Head of caudate nucleus (tissue), 42 donors: Measurements from ENCODE around the gene TMEM156.
"Not testable (repeated sequence)": the region's sequence is repeated elsewhere in the genome, so short reads cannot be mapped to it uniquely, and the experiment has no call there.

Experiments
- DNase-seq, 42 donors: peaks; one replicate each; pipeline versions ENCODE4 v3.0.0 to v3.0.0-alpha.2; 2020 to 2021; ENCODE audit warnings: mixed read lengths in 7 of 42
- intact Hi-C: fragments of 100-400 bp; cut with DNase I; formaldehyde crosslinking; loops from one replicate; pipeline ENCODE4 v1.15.0; 2022

The TMEM156 gene

DNA sequence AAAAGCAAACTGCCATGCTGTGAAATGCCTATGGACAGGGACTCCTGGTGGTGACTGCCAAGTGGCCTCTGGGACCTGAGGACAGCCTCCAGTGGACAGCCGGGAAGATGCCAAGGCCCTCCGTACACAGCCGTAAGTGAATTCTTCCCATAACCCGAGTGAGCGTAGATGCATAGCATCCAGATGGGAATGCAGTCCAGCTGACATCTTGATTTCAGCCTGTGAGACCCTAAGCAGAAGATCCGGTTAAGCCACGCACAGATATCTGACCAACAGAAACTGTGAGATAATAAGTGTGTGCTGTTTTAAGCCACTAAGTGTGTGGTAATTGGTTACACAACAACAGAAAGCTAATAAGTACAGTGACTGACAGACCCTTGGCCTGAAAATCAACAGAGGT lies 55.9 kb downstream of the TMEM156 start:
- intact Hi-C loops: no loop called here
- no peak for DNase-seq

DNA sequence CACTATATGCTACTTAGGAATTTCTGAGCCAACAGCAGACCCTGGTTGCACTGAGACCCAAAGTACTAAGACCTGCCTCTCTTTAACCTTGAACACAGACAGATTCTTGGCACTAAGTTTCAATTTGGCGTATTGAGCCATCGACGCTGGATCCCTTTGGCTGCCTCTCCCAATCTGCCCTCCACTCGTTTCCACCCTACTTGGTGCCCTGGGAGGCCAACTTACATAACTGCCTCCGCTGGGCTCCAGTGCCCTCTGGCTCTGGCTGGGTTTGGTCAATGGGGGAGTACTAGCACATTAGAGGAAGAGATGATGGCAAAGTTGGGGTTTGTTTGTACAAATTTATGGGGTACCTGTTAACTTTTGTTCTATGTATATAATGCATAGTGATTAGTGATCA lies 63.5 kb downstream of the TMEM156 start:
- no peak for DNase-seq
- intact Hi-C loops: no loop called here

DNA sequence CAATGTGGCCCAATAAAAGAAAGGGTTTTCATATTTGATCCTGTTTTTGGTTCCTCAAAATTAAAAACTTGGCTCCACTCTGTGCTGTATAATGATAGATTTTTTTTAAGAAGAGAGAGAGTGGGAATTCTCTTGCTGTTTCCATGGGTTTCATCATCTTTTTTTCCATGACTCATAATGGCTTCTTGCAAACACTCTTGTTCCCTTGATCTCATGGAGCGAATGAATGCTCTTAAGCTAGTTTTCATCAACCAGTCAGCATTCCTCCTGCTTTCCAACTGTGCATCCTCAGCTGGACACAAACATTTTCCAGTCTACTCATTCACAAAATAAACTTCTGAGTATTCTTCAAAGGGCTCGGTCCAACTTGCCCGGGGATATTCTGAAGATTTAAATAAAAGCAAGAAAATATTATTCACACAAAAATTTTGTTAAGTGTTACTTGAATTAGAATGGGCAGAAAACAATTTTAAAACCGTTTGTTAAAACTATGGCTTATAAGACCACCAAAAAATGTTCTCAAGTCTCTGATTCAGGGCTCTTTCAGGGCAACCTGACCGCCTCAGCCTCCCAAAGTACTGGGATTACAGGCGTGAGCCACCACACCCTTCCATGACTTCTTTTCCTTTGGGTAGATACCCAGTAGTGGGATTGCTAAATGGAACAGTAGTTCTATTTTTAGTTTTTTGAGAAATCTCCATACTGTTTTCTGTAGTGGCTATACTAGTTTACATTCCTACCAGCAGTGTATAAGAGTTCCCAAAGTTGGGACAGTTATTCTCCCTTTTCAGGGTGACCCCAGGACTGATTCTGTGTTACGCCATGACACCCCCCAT lies 64.7 kb downstream of the TMEM156 start:
- DNase-seq: no peak
- intact Hi-C loops: no loop called here

DNA sequence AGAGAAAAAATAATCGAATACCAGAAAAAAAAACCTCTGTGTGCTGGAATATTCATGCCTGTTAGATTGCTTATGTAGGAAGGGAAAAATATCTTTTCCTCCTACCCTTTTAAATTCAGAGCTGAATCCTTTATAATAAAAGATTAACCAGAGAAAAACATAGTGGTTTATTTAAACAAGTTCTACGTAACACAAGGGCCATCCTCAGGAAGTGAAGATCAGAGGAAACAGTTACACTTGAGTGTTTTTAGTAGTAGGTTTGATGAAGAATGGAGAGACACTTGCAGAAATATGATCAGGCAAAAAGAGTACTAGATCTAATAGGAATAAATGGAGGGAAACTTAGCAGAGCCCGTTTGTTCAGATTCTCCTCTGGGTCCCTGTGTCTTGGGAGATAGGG lies 66.3 kb downstream of the TMEM156 start:
- intact Hi-C loops: no loop called here
- no peak for DNase-seq

DNA sequence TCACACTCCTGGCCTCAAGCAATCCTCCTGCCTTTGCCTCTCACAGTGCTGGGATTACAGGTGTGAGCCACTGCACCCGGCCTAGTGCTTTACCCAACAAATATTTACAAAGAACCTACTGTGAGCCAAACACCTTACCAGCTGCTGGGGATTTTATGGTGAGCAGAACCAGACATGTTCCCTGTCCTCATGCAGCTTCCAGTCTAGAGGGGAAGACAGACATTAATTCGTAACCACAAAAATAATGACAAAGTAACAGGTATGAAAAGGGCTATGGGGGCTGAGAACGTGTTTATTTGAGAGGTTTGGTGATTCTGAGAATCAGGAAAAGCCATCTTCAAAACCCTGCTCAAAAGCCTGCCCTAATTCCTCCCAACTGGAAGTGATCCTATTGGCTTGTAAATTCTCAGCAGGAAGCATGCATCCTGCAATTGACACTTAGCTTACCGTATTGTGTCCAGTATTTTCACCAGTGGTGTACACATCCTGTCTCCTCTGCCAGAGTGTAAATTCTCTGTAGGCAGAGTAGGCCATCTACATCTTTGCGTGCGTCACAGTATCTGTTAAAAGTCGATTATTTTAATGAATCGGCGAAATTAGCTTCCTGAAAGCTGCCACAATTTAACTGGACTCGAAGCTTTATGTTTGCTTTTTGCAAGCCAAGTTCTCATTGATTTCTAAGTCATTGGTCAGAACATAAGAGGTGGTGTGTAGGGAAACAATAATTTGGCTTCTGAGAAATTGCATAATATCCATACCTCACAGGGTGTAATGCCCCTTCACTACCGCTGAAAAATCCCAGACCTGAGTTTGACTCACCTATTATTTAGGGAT lies 67.0 kb downstream of the TMEM156 start:
- DNase-seq: no peak
- intact Hi-C loops: no loop called here

DNA sequence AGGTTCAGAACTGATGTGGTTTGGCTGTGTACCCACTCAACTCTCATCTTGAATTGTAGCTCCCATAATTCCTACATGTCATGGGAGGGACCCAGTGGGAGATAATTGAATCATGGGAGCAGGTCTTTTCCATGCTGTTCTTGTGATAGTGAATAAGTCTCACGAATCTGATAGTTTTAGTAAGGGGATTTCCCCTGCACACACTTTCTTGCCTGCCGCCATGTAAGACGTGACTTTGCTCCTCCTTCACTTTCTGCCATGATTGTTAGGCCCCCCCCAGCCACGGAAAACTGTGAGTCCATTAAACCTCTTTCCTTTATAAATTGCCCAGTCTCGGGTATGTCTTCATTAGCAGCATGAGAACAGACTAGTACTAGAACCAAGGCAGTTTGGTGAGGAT lies 73.0 kb downstream of the TMEM156 start:
- DNase-seq, intact Hi-C loops: not testable (repeated sequence)

DNA sequence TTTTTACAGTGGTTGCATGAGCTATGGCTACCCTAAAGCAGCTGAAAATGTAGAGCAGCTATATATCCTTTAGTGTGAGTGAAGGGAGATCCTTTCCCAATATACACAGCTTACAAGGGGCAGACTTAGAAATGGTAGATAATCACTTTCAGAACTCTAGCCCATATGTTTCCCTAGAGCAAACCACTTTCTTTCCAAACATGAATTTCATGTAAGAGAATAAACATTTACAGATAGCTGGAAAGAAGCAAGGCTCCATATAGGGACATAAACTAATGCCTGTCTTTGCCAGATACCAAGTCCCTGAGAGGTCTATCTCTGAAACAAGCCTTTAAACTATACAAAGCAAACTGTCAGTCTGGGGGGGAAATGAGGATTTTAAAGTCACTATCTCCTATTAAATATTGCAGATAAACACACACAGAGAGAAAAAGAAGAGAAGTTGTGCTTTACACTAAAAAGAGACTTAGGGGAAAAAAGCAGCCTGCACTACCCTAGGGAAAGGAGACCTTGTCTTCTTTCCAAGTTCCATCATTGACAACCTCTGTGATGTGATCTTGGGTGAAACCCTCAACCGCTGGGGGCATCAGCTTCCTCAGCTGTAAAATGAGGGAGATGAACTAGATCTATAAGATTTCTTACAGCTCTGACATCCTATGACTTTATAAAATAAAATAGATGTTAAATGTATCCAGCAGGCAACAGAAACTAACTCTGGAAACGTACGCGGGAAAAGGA lies 73.6 kb downstream of the TMEM156 start:
- intact Hi-C loops: no loop called here
- DNase-seq: no peak

DNA sequence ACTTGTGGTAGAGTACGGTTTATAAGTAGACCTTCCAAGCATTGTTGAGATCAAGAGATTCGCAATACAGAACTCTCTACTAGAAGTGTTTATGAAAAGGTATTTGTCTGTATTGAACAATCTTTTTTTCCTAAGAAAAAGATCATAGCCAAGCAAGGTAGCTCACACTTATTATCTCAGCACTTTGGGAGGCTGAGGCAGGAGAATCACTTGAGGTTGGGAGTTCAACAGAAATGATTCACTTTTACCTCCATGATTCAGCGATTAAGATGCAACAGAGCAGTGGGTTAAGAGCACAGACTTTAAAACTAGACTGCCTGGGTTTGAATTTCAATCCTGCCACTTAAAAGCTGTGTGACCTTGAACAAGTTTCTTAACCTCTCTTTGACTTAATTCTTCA lies 74.3 kb downstream of the TMEM156 start:
- no peak for DNase-seq
- intact Hi-C loops: no loop called here

DNA sequence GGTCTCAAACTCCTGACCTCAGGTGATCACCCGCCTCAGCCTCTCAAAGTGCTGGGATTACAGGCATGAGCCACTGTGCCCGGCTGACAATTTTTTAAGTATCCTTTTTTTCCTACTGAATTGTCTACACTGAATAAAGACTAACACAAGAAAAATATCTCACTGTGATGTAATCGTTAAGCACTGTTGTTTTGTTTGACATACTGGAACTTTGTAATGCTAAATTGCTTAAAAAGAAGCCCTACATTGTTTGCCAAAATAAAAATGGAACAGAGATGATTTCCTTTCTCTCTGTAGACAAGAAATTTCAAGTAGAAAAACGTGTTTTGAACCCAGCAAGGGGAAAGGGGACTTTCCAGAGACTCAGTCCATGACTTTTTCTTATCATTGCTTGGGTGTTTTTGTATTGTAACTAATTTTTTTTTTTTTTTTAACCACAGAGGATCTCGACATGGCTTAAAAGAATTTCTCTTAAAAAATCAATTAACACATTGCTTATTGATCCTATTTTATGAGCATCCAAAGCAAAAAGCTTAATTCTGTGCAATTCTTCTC lies 74.9 kb downstream of the TMEM156 start:
- intact Hi-C loops: no loop called here
- no peak for DNase-seq

DNA sequence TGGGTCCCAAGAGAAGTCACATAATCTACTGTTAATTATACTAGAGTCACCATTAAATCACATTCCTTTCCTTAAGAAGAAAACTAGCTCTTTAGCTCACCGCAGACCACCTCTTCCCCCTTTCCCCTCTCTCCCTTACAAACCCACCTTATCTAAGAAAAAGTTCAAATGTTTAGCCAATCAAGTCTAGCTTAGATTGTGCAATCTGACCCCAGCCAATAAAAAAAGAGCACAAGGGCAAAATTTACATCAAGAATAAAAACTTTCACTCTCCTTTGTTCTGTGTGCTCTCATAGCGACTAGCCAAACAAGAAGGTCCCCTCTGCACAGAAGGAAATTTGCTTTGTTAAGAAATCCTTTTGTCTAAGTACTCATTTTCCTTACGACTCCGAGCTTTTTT lies 76.3 kb downstream of the TMEM156 start:
- DNase-seq: no peak
- intact Hi-C loops: no loop called here

DNA sequence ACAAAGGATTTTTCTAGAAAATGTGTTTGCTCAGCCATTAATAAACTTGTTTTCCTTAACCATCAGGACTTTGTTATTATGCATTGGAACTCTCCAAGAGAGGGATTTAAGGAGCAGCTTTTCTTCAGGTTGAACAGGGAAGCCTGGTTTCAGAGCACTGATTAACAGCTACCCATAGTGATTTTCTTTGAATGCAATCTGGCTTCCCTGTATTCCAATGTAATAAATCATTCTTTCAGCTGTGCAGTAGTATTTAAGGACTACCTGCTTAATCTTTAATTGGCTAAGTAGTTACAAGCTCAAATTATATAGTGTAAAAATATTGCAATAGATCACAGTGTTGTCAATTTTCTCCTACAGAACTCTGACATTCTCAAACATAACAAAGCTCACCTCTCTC lies 77.5 kb downstream of the TMEM156 start:
- intact Hi-C loops: no loop called here
- DNase-seq: no peak

DNA sequence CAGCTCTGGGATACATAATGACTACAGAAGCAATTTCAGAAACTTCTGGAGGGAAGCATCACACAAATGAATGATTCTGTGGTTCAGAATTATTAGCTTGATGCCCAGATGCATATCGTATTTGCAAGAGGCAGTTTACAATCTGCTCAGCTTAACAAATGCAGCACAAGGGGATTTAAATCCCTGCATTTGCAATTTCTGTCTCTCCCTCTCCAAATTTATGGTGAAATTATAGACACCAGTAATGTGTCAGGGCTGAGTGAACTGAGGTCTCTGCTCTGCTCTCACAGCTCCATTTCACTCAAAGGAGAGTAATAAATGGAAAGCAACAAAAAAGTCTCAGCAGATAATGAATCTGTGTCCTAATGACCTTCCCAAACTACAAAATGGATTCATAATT lies 80.2 kb downstream of the TMEM156 start:
- intact Hi-C loops: no loop called here
- DNase-seq: no peak

DNA sequence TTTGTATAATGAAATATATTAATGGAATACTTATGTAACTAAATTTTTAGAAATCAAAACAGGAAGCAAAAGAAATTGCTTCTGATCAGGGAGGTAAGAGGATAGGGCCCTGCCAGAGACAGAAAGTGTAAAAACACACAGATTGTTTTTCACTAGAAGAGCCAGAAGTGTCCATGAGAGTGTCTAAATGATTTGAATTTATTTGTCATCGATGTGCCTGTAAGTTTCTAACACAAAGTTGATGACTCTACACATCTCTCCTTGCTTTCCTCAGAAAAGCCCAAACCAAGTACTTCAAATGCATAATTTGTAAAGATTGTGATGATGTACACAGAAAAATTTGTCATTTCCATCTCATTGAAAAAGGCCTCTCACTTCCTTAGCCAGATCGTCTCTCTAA lies 80.6 kb downstream of the TMEM156 start:
- DNase-seq: no peak
- intact Hi-C loops: no loop called here

DNA sequence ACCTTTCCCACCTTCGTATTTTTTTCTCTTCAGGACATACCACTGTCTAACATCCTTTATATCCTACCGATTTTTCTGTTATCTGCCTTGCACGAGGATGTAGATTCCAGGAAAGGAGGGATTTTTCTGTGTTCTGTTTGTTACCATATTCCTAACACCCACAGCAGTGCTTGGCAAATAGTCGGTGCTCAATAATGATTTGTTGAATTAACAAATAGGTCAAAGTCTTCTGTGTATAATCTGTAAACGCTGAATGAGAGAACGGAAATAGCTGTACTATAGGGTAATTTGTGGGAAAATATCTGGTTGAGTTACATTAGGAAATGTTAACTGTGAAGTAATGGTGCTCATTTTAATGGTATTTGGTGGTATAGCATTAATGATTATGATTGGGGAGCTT lies 81.5 kb downstream of the TMEM156 start:
- no peak for DNase-seq
- intact Hi-C loops: no loop called here

DNA sequence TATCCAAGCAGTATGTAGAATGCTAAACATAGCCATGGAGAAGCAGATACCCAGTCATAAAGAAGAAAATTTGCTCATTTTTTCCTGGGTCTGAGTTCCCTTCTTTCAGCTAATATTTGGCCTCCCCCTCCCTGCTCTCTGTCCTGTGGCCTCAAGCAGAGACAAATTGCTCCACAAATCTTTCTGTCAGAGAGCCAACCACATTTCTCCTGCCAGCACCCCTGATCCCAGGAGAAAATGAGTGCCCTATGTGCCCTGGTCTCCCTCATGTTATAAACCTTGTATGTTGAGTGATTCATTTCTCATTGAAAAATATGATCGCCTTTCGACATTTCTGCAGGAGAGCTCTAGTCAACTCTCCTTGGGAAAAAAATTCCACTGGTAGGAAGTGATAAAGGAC lies 82.0 kb downstream of the TMEM156 start:
- no peak for DNase-seq
- intact Hi-C loops: no loop called here

DNA sequence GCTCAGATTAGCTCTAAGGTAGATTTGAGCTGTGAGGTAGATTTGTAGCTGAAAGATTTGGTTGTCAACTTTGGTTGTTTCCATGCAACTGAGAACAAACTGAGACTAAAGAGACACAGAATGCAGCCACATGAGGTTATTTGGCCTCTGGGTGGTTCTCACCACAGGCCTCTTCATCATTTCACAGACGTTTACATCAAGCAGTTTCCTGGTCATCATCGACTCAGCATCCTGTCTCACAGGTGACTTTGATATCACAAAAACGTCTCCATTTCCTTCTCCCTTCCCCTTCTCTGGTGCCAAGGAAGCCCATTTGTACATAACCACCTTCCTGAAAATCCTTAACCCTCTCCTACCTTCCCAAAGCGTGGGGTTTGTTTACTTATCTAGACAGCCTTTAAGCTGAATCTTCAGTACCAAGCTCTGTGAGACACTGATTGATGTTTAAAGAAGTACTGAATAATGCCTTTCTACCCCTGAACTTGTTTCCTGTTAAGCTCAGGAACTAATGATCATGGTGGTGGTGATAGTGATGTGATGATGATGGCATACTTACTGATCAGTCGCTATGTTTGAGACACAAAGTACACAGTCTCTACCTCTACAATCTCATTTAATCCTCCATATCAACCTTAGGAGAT lies 82.7 kb downstream of the TMEM156 start:
- intact Hi-C loops: no loop called here

DNA sequence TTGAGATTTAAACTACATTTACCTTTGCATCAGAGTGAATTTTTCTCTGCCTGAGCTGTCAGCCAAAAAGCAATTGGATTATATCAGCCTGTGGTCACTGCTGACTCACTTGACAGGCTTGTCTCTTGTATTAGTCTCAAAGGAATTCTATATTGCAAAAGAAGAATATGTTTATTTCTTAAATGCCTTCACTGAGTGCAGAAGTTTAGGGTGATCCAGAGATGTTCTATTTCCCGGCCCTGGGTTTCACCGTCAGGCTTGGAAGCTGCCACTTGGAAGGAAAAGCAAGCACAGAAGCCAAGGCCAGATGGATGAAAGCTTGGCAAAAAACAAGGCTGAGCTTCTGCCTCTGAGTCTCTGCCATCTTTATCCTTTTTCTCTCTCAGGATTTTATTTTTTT lies 83.7 kb downstream of the TMEM156 start:
- peak in 27 of 42 donors; percentile 12 to 75 (median 35) for DNase-seq
- intact Hi-C loops: no loop called here

More for the DNA sequence above, 82.7 kb downstream of the TMEM156 start:
- no peak for DNase-seq

DNA sequence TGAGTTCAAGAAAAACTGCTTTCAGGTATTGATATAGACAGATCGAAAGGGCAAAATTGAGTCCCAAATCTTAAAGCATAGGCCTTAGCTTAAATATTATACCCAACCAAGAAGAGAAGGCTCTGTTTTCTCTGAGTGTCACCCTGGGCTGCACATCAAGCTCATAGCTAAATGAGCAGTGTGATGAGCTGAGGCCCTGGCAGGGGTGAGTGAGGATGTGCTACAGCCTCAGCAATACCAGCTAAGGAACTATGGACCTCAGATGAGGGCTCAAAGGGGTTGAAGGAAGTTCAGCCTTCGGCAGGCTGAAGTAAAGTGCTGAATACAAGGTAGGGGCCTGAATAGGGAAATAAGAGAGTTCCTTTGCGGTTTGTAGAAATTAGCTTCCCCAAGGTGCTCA lies 85.3 kb downstream of the TMEM156 start:
- no peak for DNase-seq
- intact Hi-C loops: no loop called here

DNA sequence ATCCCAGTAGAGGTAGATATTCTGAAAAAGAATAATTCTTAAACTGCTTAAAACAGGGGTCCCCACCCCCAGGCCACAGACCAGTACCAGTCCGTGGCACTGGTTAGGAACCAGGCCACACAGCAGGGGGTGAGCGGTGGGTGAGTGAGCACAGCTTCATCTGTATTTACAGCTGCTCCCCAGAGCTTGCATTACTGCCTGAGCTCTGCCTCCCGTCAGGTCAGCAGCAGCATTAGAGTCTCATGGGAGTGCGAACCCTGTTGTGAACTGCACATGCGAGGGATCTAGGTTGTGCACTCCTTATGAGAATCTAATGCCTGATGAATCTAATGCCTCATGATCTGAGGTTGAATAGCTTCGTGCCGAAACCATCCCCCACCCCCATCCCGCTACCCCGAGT lies 87.8 kb downstream of the TMEM156 start:
- intact Hi-C loops: no loop called here

More for the DNA sequence above, 87.8 kb downstream of the TMEM156 start:
- no peak for DNase-seq
